T-helper 1 cell treated with Interleukin-12 subunit alpha and Interleukin-12 subunit beta and Interleukin-4 antibody, amounts not matched to agents 30 μg/mL and 1 μg/mL, for 36 hours (primary cell): ENCODE data around the gene PTCRA.
"Not testable (repeated sequence)": the region's sequence is repeated elsewhere in the genome, so short reads cannot be mapped to it uniquely, and the experiment has no call there.

ENCODE experiments used
- H3K27ac Mint-ChIP-seq: one replicate; pipeline ENCODE4 v1.8.0; 2021; ENCODE audit warnings: mild to moderate bottlenecking, mixed read lengths
- H3K27me3 Mint-ChIP-seq: one replicate; pipeline ENCODE4 v1.8.0; 2021; ENCODE audit warnings: low read depth, mixed read lengths
- H3K36me3 Mint-ChIP-seq: one replicate; pipeline ENCODE4 v1.8.0; 2021; ENCODE audit warnings: low read depth, mixed read lengths
- H3K4me1 Mint-ChIP-seq: one replicate; pipeline ENCODE4 v1.8.0; 2021; ENCODE audit warnings: low read depth, mixed read lengths
- H3K4me3 Mint-ChIP-seq: one replicate; pipeline ENCODE4 v1.8.0; 2021; ENCODE audit warnings: mild to moderate bottlenecking, moderate library complexity, mixed read lengths
- H3K9me3 Mint-ChIP-seq: one replicate; pipeline ENCODE4 v1.8.0; 2021; ENCODE audit warnings: mixed read lengths

Gene PTCRA

DNA sequence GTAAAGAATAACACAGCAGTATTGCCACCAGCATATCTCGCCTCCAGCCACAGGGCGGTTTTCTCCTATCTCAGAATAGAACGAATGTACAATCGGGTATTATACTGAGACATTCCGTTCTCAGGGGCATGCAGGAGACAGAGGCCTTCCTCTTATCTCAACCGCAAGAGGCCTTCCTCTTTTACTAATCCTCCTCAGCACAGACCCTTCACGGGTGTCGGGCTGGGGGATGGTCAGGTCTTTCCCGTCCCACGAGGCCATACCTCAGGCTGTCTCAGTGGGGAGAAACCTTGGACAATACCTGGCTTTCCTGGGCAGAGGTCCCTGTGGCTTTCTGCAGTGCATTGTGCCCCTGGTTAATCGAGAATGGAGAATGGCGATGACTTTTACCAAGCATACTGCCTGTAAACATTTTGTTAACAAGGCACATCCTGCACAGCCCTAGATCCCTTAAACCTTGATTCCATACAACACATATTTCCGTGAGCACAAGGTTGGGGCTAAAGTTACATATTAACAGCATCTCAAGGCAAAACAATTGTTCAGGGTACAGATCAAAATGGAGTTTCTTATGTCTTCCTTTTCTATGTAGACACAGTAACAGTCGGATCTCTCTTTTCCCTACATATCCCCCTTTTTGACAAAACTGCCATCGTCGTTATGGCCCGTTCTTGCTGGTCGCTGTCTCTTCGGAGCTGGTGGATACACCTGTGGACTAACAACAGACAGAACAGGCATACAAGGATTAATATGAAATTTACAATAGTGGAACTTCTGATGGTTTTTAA, 21.6 kb upstream of the PTCRA start:
- not testable (repeated sequence) for H3K27me3 Mint-ChIP-seq, H3K36me3 Mint-ChIP-seq
- peaks cover 17% of the 10 kb centered on the region for H3K4me1 Mint-ChIP-seq

DNA sequence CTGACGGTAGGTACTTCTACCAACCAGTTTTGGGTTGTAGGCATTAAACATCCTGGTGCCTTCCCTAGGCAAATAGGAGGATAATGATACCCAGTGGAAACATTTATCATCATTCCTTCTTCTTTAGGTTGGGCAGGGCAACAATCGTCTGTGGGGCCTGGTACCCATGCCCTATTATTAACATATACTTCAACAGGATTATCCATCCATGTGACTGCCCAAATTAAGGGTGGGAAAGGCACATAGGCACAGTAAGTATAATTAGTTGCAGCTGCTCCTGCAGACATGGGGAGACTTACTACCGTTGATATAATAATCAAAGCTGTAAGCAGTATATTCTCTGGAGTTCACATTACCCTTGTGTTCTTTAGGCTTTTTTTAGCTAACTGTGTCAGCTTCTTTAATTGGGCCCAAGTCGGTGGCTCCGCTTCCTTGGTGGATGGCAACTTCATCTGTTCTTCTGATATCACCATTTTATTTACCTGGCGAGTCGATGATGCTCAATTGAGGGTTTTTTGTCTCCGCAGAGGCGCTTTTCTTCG, 19.6 kb upstream of the PTCRA start:
- Mint-ChIP-seq H3K36me3 (no peaks in the 10 kb centered on the region), H3K4me1 (peaks cover 7% of the 10 kb centered on the region), H3K4me3 (no peak overlapping the region), H3K27ac (no peak overlapping the region), H3K9me3 (no peaks in the 10 kb centered on the region), H3K27me3 (peaks cover 5% of the 10 kb centered on the region)

More for the DNA sequence above, 21.6 kb upstream of the PTCRA start:
- H3K9me3 Mint-ChIP-seq, H3K4me3 Mint-ChIP-seq, H3K27ac Mint-ChIP-seq: not testable (repeated sequence)

- Mint-ChIP-seq H3K4me1 (peaks cover 15% of the 10 kb centered on the region), H3K36me3 (no peaks in the 10 kb centered on the region), H3K27ac (no peak overlapping the region), H3K9me3 (no peaks in the 10 kb centered on the region), H3K27me3 (peaks cover 5% of the 10 kb centered on the region), H3K4me3 (no peak overlapping the region)
Observed at GRCh38 chr6:42898891-42899361, 16.9 kb upstream of the PTCRA start.

- H3K27ac Mint-ChIP-seq = no peak overlapping the region
- H3K36me3 Mint-ChIP-seq = no peaks in the 10 kb centered on the region
- no peak overlapping the region for H3K4me3 Mint-ChIP-seq
- no peaks in the 10 kb centered on the region for H3K9me3 Mint-ChIP-seq
- H3K4me1 Mint-ChIP-seq = peaks cover 15% of the 10 kb centered on the region
- H3K27me3 Mint-ChIP-seq = peaks cover 5% of the 10 kb centered on the region
Observed at GRCh38 chr6:42899871-42900270, 16.0 kb upstream of the PTCRA start.

DNA sequence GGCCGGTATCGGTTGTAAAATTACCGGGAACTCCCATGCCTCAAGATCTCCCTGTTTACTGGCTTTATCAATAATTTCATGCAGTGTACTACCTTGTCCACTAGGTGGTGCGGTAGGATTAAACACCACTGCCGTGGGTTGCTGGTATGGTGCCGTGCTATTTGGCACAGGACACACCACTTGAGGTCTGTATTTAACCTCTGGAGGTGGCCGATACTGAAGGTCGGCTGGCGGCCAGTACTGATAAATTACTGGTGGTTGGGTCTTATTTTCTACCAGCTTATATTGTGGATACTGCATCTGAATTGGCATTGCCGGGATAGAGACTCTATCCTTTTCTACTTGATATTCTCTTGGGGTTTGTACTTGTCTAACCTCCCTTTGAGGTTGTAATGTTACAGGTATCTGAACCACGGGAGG, 14.3 kb upstream of the PTCRA start:
- no peak overlapping the region for H3K27ac Mint-ChIP-seq
- H3K36me3 Mint-ChIP-seq = no peaks in the 10 kb centered on the region
- peaks cover 15% of the 10 kb centered on the region for H3K4me1 Mint-ChIP-seq
- H3K27me3 Mint-ChIP-seq = peaks cover 5% of the 10 kb centered on the region
- no peak overlapping the region for H3K4me3 Mint-ChIP-seq
- no peaks in the 10 kb centered on the region for H3K9me3 Mint-ChIP-seq

DNA sequence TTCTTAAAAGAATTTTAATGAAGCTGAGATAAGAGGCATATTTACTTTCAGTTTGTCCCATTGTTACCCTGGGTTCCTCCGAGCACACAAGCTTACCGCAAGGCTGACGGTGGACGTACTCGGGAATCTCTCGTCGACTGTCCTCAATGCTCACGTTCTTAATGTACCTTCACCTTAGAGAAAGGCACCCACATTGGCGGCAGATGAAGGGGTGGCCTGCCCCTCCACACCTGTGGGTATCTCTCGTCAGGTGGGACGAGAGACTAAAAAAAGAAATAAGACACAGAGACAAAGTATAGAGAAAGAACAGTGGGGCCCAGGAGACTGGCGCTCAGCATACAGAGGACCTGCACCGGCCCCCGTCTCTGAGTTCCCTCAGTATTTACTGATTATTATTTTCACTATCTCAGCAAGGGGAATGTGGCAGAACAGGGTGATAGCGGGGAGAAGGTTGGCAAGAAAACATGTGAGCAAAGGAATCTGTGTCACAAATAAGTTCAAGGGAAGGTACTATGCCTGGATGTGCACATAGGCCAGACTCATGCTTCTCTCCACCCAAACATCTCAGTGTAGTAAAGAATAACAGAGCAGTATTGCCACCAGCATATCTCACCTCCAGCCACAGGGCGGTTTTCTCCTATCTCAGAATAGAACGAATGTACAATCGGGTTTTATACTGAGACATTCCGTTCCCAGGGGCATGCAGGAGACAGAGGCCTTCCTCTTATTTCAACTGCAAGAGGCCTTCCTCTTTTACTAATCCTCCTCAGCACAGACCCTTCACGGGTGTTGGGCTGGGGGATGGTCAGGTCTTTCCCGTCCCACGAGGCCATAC, 13.2 kb upstream of the PTCRA start:
- not testable (repeated sequence) for H3K27me3 Mint-ChIP-seq, H3K4me3 Mint-ChIP-seq, H3K27ac Mint-ChIP-seq

GRCh38 chr6:42904467-42904866, 11.4 kb upstream of the PTCRA start:
- no peaks in the 10 kb centered on the region for H3K27me3 Mint-ChIP-seq
- no peaks in the 10 kb centered on the region for H3K9me3 Mint-ChIP-seq
- H3K4me1 Mint-ChIP-seq = peaks cover 10% of the 10 kb centered on the region
- H3K27ac Mint-ChIP-seq = no peak overlapping the region
- no peaks in the 10 kb centered on the region for H3K36me3 Mint-ChIP-seq
- no peak overlapping the region for H3K4me3 Mint-ChIP-seq

More for the DNA sequence above, 13.2 kb upstream of the PTCRA start:
- H3K36me3 Mint-ChIP-seq, H3K9me3 Mint-ChIP-seq: not testable (repeated sequence)
- H3K4me1 Mint-ChIP-seq = peaks cover 15% of the 10 kb centered on the region

DNA sequence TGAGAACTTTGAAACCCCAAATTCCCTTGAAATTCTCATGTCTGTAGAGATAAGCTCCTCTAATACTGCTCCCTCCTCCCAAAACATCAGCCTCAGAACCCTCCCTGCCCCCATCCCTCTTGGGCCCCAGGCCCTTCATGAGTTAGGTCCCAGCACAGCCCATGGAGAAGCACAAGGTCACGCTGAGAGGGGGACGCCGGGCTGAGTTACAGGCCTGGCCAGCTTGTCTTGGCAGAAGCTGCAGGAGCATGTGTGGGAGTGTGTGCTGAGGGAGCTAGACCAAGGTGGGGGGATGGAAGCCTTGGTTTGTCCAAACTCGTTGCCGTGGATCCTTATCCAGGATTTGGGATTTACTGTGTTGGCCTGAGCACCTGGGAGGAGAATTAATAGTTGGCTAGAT, 8.5 kb upstream of the PTCRA start:
- H3K9me3 Mint-ChIP-seq = no peaks in the 10 kb centered on the region
- H3K27me3 Mint-ChIP-seq = peaks cover 8% of the 10 kb centered on the region
- no peaks in the 10 kb centered on the region for H3K36me3 Mint-ChIP-seq
- no peak overlapping the region for H3K27ac Mint-ChIP-seq
- peaks cover 5% of the 10 kb centered on the region for H3K4me1 Mint-ChIP-seq
- H3K4me3 Mint-ChIP-seq = no peak overlapping the region

GRCh38 chr6:42909835-42910234, 6.0 kb upstream of the PTCRA start:
- H3K27me3 Mint-ChIP-seq = peaks cover 10% of the 10 kb centered on the region
- no peaks in the 10 kb centered on the region for H3K36me3 Mint-ChIP-seq
- no peaks in the 10 kb centered on the region for H3K9me3 Mint-ChIP-seq
- H3K4me1 Mint-ChIP-seq = peaks cover 4% of the 10 kb centered on the region
- no peak overlapping the region for H3K4me3 Mint-ChIP-seq
- H3K27ac Mint-ChIP-seq = no peak overlapping the region

DNA sequence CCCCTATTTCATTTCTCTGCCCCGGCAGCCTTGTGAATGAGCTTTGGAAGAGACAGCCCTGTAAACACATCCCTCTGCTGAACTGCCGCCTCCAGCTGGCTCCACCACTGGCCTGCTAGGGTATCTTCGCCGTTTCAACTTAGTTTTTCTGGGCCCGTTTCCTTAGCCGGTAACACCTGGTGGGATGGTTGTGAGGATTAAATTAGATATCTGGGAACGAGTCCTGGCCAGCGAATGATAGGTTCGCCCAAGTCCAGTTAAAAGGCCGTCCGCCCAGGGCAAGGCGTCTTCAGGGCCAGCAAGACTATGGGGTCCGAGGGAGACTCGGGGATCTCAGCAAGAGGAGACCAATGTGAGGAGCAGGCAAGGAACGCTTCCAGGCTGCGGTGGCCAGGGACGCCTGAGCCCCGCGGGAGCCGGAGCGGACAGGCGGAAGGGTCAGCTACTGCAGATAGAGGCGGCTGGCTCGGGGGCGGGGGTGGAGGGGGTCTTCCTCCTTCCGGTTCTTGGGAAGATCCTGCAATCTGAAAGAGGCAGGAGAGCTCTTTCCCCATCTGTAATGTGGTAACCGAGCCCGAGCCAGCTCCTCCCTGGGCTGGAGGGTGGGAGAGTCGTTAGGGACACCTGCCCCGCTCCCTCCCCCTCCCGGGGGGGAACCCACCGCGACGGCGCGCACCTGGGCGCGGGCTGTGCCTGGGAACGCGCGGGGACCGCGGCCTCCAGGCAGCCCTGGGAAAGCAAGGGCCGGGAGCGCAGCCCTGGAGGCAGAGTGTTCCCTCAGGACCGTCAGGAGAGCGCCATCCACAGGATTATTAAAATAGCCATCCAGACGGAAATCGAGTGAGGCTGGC, 4.5 kb upstream of the PTCRA start:
- H3K4me3 Mint-ChIP-seq = no peak overlapping the region

DNA sequence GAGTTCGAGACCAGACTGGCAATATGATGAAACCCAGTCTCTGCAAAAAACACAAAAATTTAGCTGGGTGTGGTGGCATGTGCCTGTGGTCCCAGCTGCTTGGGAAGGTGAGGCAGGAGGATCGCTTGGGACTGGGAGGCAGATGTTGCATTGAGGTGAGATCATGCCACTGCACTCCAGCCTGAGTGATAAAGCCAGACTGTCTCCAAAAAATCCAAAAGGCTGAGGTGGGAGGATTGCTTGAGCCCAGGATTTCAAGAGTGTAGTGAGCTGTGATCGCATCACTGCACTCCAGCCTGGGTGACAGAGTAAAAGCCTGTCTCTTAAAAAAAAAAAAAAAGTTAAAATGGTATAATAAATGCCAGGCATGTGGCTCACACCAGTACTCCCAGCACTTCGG, 1.3 kb upstream of the PTCRA start:
- peaks cover 10% of the 10 kb centered on the region for H3K27me3 Mint-ChIP-seq
- no peak overlapping the region for H3K4me3 Mint-ChIP-seq
- H3K36me3 Mint-ChIP-seq = no peaks in the 10 kb centered on the region
- H3K4me1 Mint-ChIP-seq = peaks cover 4% of the 10 kb centered on the region
- H3K27ac Mint-ChIP-seq = no peak overlapping the region
- H3K9me3 Mint-ChIP-seq = no peaks in the 10 kb centered on the region

More for the DNA sequence above, 4.5 kb upstream of the PTCRA start:
- Mint-ChIP-seq H3K36me3 (no peaks in the 10 kb centered on the region), H3K27me3 (peaks cover 10% of the 10 kb centered on the region), H3K9me3 (no peaks in the 10 kb centered on the region), H3K4me1 (peaks cover 4% of the 10 kb centered on the region), H3K27ac (no peak overlapping the region)

- H3K9me3 Mint-ChIP-seq = no peaks in the 10 kb centered on the region
- H3K36me3 Mint-ChIP-seq = no peaks in the 10 kb centered on the region
- peaks cover 6% of the 10 kb centered on the region for H3K27me3 Mint-ChIP-seq
- no peak overlapping the region for H3K27ac Mint-ChIP-seq
- H3K4me3 Mint-ChIP-seq = no peak overlapping the region
- peaks cover 1% of the 10 kb centered on the region for H3K4me1 Mint-ChIP-seq
Observed at GRCh38 chr6:42916288-42916687, 435 bp downstream of the PTCRA start.

- H3K4me3 Mint-ChIP-seq = no peak overlapping the region
- H3K27ac Mint-ChIP-seq = no peak overlapping the region
- peaks cover 4% of the 10 kb centered on the region for H3K27me3 Mint-ChIP-seq
- no peaks in the 10 kb centered on the region for H3K36me3 Mint-ChIP-seq
- no peaks in the 10 kb centered on the region for H3K9me3 Mint-ChIP-seq
- no peaks in the 10 kb centered on the region for H3K4me1 Mint-ChIP-seq
Observed at GRCh38 chr6:42921801-42922200, 5.9 kb downstream of the PTCRA start.

DNA sequence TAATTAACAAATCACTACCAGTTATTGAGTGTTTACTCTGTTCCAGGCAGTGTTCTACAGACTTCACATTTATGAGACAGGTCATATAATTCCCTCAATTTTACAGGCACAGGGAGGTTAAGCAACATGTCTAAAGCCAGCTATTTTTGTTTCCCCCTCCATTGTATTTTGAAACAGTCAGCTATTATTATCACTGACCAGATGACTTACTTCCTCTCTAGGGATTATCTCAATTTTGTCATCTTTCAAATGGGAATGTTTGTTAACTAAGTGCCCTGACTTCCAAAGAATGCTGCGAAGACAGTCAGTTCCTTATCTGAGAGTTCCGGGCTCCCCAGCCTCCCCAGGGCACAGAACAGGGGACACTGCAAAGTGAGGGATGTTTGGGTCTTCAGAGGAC, 7.8 kb downstream of the PTCRA start:
- H3K4me1 Mint-ChIP-seq = peaks cover 4% of the 10 kb centered on the region
- no peak overlapping the region for H3K27ac Mint-ChIP-seq
- no peak overlapping the region for H3K4me3 Mint-ChIP-seq
- H3K36me3 Mint-ChIP-seq = peaks cover 2% of the 10 kb centered on the region
- H3K27me3 Mint-ChIP-seq = peaks cover 4% of the 10 kb centered on the region
- H3K9me3 Mint-ChIP-seq = no peaks in the 10 kb centered on the region
